Measurements from ENCODE around the gene KLHL6. TPM values are rescaled to one million over a fixed set of nuclear protein-coding genes. Genes with fewer than 3 reads are reported as not detected.

The KLHL6 gene
- total and polyA plus RNA-seq, 5 experiments from 2014 or later: 7.6 to 59.0 (median 20.7) TPM

GRCh38 chr3:183560607-183561006 is 5.1 kb upstream of the KLHL6 start:
- H3K27ac Mint-ChIP-seq: peak overlapping the region in 1 of 10 donors; percentile 65
- H3K27me3 Mint-ChIP-seq: no peaks in the 10 kb centered on the region
- POLR2A ChIA-PET: interaction anchor here (1.4 kb wide), 1 partner anchor 44 kb away, joined by 4 read pairs; no protein-coding TSS in a partner anchor
- DNase-seq: peak in 6 of 10 donors; percentile 25 to 71 (median 33)
- ATAC-seq: peak in 1 of 2 donors; percentile 37
- H3K4me3 Mint-ChIP-seq: no peak overlapping the region
- no peaks in the 10 kb centered on the region for H3K9me3 Mint-ChIP-seq
- H3K4me1 Mint-ChIP-seq: peaks cover 7 to 17% (median 15%) of the 10 kb centered on the region in 4 donors
- H3K36me3 Mint-ChIP-seq: no peaks in the 10 kb centered on the region

- POLR2A ChIA-PET: no interaction called here
- H3K36me3 Mint-ChIP-seq: peaks cover 0 to 6% (median 2%) of the 10 kb centered on the region in 3 donors
- H3K4me1 Mint-ChIP-seq: peaks cover 23 to 31% (median 29%) of the 10 kb centered on the region in 4 donors
- peak overlapping the region in 6 of 10 donors; percentile 1 to 78 (median 43) for H3K27ac Mint-ChIP-seq
- no peaks in the 10 kb centered on the region for H3K27me3 Mint-ChIP-seq
- H3K9me3 Mint-ChIP-seq: no peaks in the 10 kb centered on the region
- ATAC-seq: no peak
- peak overlapping the region in 2 of 10 donors; percentile 10 to 29 for H3K4me3 Mint-ChIP-seq
- DNase-seq: no peak
Measured at GRCh38 chr3:183558495-183558894, 3.0 kb upstream of the KLHL6 start.

DNA sequence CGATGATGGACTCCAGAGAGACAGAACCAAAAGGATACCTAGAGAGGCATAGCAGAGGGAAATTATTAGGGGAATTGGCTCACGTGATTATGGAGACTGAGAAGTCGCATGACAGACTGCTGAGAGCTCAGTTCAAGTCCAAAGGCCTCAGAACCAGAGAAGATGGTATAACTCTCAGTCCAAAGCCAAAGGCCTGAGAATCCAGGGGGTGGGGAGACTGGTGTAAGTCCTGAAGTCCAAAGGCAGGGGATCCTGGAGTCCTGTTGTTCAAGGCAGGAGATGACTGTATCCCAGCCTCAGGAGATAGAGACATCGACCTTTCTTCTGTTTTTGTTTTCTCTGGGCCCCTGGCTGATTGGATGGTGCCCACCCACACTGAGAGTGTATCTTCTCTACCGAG is 1.2 kb upstream of the KLHL6 start:
- no peaks in the 10 kb centered on the region for H3K9me3 Mint-ChIP-seq
- H3K4me1 Mint-ChIP-seq: peaks cover 28 to 44% (median 42%) of the 10 kb centered on the region in 4 donors
- POLR2A ChIA-PET: interaction anchor here (0.6 to 0.7 kb wide), 2 partner anchors 210 to 258 kb away, joined by 3 read pairs; no protein-coding TSS in a partner anchor
- peak overlapping the region in 8 of 10 donors; percentile 61 to 100 (median 98) for H3K4me3 Mint-ChIP-seq
- peaks cover 3 to 6% (median 5%) of the 10 kb centered on the region in 3 donors for H3K36me3 Mint-ChIP-seq
- ATAC-seq: no peak
- H3K27me3 Mint-ChIP-seq: no peaks in the 10 kb centered on the region
- no peak for DNase-seq
- H3K27ac Mint-ChIP-seq: peak overlapping the region; percentile 73 to 100 (median 99)

GRCh38 chr3:183554377-183554776 is 1.1 kb downstream of the KLHL6 start:
- DNase-seq: peak in 4 of 10 donors; percentile 9 to 30 (median 28)
- peak overlapping the region; percentile 90 to 100 (median 99) for H3K4me3 Mint-ChIP-seq
- POLR2A ChIA-PET: interaction anchor here (1.6 to 2.0 kb wide), 2 partner anchors 13 to 82 kb away, joined by 7 to 11 read pairs; partner anchors contain the start of gene KLHL24
- peak overlapping the region; percentile 91 to 99 (median 96) for H3K27ac Mint-ChIP-seq
- H3K4me1 Mint-ChIP-seq: peaks cover 40 to 67% (median 63%) of the 10 kb centered on the region in 4 donors
- H3K36me3 Mint-ChIP-seq: peaks cover 6 to 22% (median 14%) of the 10 kb centered on the region in 3 donors
- H3K9me3 Mint-ChIP-seq: no peaks in the 10 kb centered on the region
- H3K27me3 Mint-ChIP-seq: no peaks in the 10 kb centered on the region
- peak; percentile 37 to 39 for ATAC-seq

DNA sequence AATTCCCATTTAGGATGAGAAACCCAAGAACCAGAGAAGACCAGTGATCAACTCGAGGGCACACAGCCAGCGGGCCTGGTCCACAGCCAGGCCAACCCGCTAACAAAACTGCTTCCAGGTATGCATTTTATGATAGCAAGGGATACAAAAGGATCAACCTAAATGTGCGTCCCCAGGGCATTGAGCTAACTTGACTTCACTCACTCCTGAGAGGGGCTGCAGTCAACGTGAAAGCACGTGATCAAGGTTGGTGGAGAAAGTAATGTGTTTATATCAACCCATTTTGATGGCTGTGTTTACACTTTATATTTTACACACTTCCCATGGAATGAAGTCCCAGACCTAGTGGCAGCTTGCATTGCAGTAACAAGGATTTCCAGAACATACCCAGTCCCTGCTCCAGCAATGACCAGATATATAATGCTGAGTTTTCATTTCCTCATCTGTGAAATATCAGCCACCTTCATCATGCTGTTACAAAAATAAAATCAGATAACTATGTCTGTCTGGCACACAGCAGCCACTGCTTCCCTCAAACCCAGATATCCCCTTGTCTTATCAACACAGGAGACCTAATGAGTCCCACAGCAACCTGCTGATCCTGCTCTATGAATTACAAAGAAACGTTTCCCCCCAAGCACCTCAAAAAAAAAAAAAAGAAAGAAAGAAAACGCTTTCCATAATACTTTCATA is 2.0 kb downstream of the KLHL6 start:
- Mint-ChIP-seq H3K36me3 (peaks cover 6 to 25% (median 14%) of the 10 kb centered on the region in 3 donors), H3K4me3 (peak overlapping the region; percentile 90 to 100 (median 99)), H3K27ac (peak overlapping the region; percentile 91 to 99 (median 96)), H3K9me3 (no peaks in the 10 kb centered on the region), H3K27me3 (no peaks in the 10 kb centered on the region), H3K4me1 (peaks cover 43 to 73% (median 68%) of the 10 kb centered on the region in 4 donors)
- ATAC-seq (no peak), DNase-seq (no peak)
- POLR2A ChIA-PET: interaction anchor here (0.7 to 1.8 kb wide), 4 partner anchors 37 to 440 kb away, joined by 3 to 8 read pairs (median 6); partner anchors contain the start of gene KLHL24

GRCh38 chr3:183551930-183552329 is 3.6 kb downstream of the KLHL6 start:
- no peak for DNase-seq
- Mint-ChIP-seq H3K27me3 (no peaks in the 10 kb centered on the region), H3K36me3 (peaks cover 6 to 40% (median 14%) of the 10 kb centered on the region in 3 donors), H3K4me3 (peak overlapping the region; percentile 34 to 100 (median 94)), H3K27ac (peak overlapping the region in 5 of 10 donors; percentile 21 to 99 (median 96)), H3K4me1 (peaks cover 49 to 84% (median 79%) of the 10 kb centered on the region in 4 donors), H3K9me3 (no peaks in the 10 kb centered on the region)
- ATAC-seq: no peak
- POLR2A ChIA-PET: interaction anchor here (0.6 to 0.7 kb wide), 3 partner anchors 28 to 148 kb away, joined by 3 to 6 read pairs (median 5); no protein-coding TSS in a partner anchor

DNA sequence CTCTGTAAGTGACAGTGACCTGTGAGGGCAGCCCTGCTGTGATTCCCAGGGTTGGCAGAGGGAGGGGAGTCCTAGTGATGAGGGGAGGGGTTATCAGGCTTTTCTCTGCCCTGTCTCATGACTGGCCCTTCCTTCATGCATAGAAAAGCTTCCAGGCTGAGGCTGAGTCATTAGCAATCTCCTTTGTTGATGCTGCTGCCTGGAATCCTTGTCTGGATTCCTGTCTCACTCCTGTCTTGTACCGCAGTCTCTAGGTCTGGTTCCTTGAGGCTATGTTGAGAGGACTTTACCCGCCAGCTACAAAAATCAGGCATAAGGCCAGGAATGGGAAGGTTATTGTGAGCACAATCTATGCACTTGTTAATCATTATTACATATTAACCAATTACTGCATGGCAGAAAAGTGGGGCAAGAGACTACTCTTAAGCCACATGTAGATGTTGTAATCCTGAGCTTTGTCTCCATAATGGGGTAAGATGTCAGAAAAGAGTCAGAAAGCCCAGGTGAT is 7.2 kb downstream of the KLHL6 start:
- no peak for DNase-seq
- no peak overlapping the region for H3K27ac Mint-ChIP-seq

DNA sequence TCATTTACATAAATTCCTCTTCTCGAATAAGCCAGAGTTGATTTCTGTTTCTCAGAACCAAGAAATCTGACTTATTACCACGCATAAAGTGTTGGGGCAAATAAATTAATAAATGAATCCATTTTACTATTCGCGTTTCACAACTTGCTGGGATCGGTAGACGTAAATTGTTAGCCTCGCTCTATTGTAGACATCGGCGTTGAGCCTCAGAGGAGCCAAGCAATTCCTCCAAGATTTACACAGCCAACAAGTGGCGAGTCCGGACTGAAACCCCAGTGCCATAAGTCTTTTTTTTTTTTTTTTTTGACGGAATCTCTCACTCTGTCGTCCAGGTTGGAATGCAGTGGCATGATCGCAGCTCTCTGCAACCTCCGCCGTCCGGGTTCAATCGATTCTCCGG is 8.9 kb downstream of the KLHL6 start:
- no peak overlapping the region for H3K4me3 Mint-ChIP-seq
- H3K36me3 Mint-ChIP-seq: peaks cover 0 to 59% (median 15%) of the 10 kb centered on the region in 3 donors
- no peaks in the 10 kb centered on the region for H3K27me3 Mint-ChIP-seq
- peaks cover 41 to 89% (median 86%) of the 10 kb centered on the region in 4 donors for H3K4me1 Mint-ChIP-seq
- no peak for ATAC-seq
- no peaks in the 10 kb centered on the region for H3K9me3 Mint-ChIP-seq
- H3K27ac Mint-ChIP-seq: peak overlapping the region in 1 of 10 donors; percentile 50
- POLR2A ChIA-PET: no interaction called here
- DNase-seq: no peak

More for the DNA sequence above, 7.2 kb downstream of the KLHL6 start:
- H3K36me3 Mint-ChIP-seq: peaks cover 0 to 60% (median 19%) of the 10 kb centered on the region in 3 donors
- H3K27me3 Mint-ChIP-seq: no peaks in the 10 kb centered on the region
- POLR2A ChIA-PET: interaction anchor here (0.6 kb wide), 1 partner anchor 98 kb away, joined by 3 read pairs; no protein-coding TSS in a partner anchor
- H3K4me3 Mint-ChIP-seq: peak overlapping the region in 3 of 10 donors; percentile 6 to 36 (median 7)
- ATAC-seq: no peak
- H3K9me3 Mint-ChIP-seq: no peaks in the 10 kb centered on the region
- peaks cover 36 to 85% (median 81%) of the 10 kb centered on the region in 4 donors for H3K4me1 Mint-ChIP-seq

GRCh38 chr3:183545708-183546107 is 9.8 kb downstream of the KLHL6 start:
- peaks cover 40 to 89% (median 86%) of the 10 kb centered on the region in 4 donors for H3K4me1 Mint-ChIP-seq
- peak overlapping the region in 2 of 10 donors; percentile 37 to 41 for H3K27ac Mint-ChIP-seq
- no peaks in the 10 kb centered on the region for H3K9me3 Mint-ChIP-seq
- peak overlapping the region in 1 of 10 donors; percentile 41 for H3K4me3 Mint-ChIP-seq
- H3K36me3 Mint-ChIP-seq: peaks cover 0 to 53% (median 11%) of the 10 kb centered on the region in 3 donors
- ATAC-seq: no peak
- no peaks in the 10 kb centered on the region for H3K27me3 Mint-ChIP-seq
- POLR2A ChIA-PET: no interaction called here
- DNase-seq: no peak

- Mint-ChIP-seq H3K4me1 (peaks cover 44 to 95% (median 93%) of the 10 kb centered on the region in 4 donors), H3K4me3 (peak overlapping the region; percentile 26 to 80 (median 64)), H3K27ac (peak overlapping the region; percentile 48 to 94 (median 84)), H3K9me3 (no peaks in the 10 kb centered on the region), H3K36me3 (peaks cover 0 to 41% (median 7%) of the 10 kb centered on the region in 3 donors), H3K27me3 (no peaks in the 10 kb centered on the region)
- ATAC-seq: no peak
- no peak for DNase-seq
- POLR2A ChIA-PET: interaction anchor here (1.9 kb wide), 1 partner anchor 13 kb away, joined by 7 read pairs; the partner anchor contains the start of gene KLHL6
Measured at GRCh38 chr3:183542355-183542754, 13.2 kb downstream of the KLHL6 start.

- H3K9me3 Mint-ChIP-seq: no peaks in the 10 kb centered on the region
- DNase-seq: peak in 1 of 10 donors; percentile 6
- H3K4me1 Mint-ChIP-seq: peaks cover 47 to 97% (median 96%) of the 10 kb centered on the region in 4 donors
- peak overlapping the region in 9 of 10 donors; percentile 32 to 80 (median 68) for H3K4me3 Mint-ChIP-seq
- peaks cover 0 to 36% (median 7%) of the 10 kb centered on the region in 3 donors for H3K36me3 Mint-ChIP-seq
- POLR2A ChIA-PET: interaction anchor here (1.9 kb wide), 1 partner anchor 13 kb away, joined by 7 read pairs; the partner anchor contains the start of gene KLHL6
- H3K27me3 Mint-ChIP-seq: no peaks in the 10 kb centered on the region
- peak; percentile 41 to 49 for ATAC-seq
- peak overlapping the region; percentile 81 to 94 (median 86) for H3K27ac Mint-ChIP-seq
Measured at GRCh38 chr3:183541738-183542137, 13.8 kb downstream of the KLHL6 start.

DNA sequence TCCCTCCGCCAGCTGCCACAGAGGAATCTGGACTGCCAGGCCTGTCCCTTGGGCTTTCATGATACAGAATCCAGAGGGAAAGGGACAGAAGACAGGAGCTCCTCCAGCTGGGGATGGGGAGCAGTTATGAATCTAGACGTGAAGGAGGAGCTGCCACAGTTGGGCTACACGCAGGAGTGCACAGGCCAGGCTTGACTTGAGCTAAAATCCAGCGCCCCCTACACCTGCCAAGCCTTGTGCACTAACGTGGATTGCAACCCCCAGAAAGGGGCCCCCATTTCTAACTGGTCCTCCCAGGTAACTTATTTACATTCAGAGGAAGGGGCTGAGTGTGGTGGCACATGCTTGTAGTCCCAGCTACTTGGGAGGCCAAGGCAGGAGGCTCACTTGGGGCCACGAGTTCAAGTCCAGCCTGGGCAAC is 14.3 kb downstream of the KLHL6 start:
- Mint-ChIP-seq H3K27me3 (no peaks in the 10 kb centered on the region), H3K4me3 (peak overlapping the region; percentile 9 to 80 (median 68)), H3K4me1 (peaks cover 50 to 97% (median 97%) of the 10 kb centered on the region in 4 donors), H3K9me3 (no peaks in the 10 kb centered on the region), H3K27ac (peak overlapping the region; percentile 57 to 94 (median 86)), H3K36me3 (peaks cover 0 to 33% (median 4%) of the 10 kb centered on the region in 3 donors)
- DNase-seq (no peak), ATAC-seq (peak; percentile 36 to 40)
- POLR2A ChIA-PET: interaction anchor here (1.9 kb wide), 1 partner anchor 14 kb away, joined by 7 read pairs; the partner anchor contains the start of gene KLHL6
